OCI-LY3 (cell line): ENCODE measurements around the gene ZBTB24.

Experiments
- CTCF ChIP-seq: fragments of 200-600, 300-600 bp; sonication (generic); IDR thresholded peaks from 2 replicates; pipeline ENCODE4 v1.5.1; 2014; ENCODE audit warnings: antibody characterized with exemption, low read length, low read depth
- EZH2phosphoT487 ChIP-seq: fragments of 200-600 bp; shearing (Covaris generic); IDR thresholded peaks from 2 replicates; pipeline ENCODE4 v1.6.1; 2018; ENCODE audit warnings: antibody characterized with exemption, mixed run types, low read depth

DNA sequence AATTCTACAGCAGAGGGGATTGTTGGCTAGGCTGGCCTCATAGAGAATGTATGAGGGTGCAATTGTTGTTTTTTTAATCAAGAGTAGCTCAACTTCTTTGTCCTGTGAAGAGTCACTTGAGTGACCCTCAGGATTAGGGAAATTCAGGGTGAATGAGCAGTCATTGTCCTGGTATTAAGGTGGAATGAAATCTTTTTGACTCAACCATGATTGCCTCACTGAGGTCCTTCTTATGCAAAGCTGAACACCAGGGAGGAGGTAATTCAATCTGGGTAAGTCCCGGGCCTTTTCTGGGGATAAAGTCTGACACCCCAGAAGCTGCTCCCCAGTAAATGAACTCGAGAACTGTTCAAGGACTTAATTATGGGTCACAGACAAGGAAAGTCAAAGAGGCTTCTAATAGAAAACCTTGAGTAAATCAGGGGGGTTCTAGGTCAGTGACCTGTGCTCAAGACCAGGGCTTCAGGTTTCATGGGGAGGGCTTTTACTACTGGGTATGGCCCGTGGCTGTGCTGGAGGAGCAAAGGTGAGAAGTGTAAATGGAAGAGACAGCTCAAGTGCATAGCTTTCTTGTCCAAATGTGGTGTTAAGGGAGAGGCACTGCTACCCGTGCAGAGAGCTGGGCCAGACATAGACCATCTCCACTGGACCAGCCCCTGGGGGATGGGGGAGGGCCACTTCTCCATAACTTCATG, 25.3 kb upstream of the ZBTB24 start:
- TF ChIP-seq CTCF: no peak
- no peak for TF ChIP-seq EZH2phosphoT487
